ENCODE results near the gene RRP36.
"Not testable (repeated sequence)": the region's sequence is repeated elsewhere in the genome, so short reads cannot be mapped to it uniquely, and the experiment has no call there.

Gene RRP36

GRCh38 chr6:43037706-43038105 lies 16.3 kb downstream of the RRP36 start:
- no peak for DNase-seq (ENCODE audit: low read depth in 2 of 2)

GRCh38 chr6:43038727-43039126 lies 17.3 kb downstream of the RRP36 start:
- DNase-seq (ENCODE audit: low read depth in 2 of 2): no peak

GRCh38 chr6:43040542-43041257 lies 19.3 kb downstream of the RRP36 start:
- no peak for DNase-seq (ENCODE audit: low read depth in 2 of 2)

- not testable (repeated sequence) for DNase-seq (ENCODE audit: low read depth in 2 of 2)
These were observed 20.1 kb downstream of the RRP36 start for GRCh38 chr6:43041475-43041874.

GRCh38 chr6:43043310-43043709 lies 21.9 kb downstream of the RRP36 start:
- no peak for DNase-seq (ENCODE audit: low read depth in 2 of 2)

- no peak for DNase-seq (ENCODE audit: low read depth in 2 of 2)
These were observed 24.0 kb downstream of the RRP36 start for GRCh38 chr6:43045371-43045930.

- DNase-seq (ENCODE audit: low read depth in 2 of 2): no peak
These were observed 26.6 kb downstream of the RRP36 start for GRCh38 chr6:43047998-43048397.

GRCh38 chr6:43050981-43051380 lies 29.6 kb downstream of the RRP36 start:
- no peak for DNase-seq (ENCODE audit: low read depth in 2 of 2)

GRCh38 chr6:43052225-43052841 lies 30.9 kb downstream of the RRP36 start:
- DNase-seq (ENCODE audit: low read depth in 2 of 2): no peak

- DNase-seq (ENCODE audit: low read depth in 2 of 2): no peak
These were observed 31.6 kb downstream of the RRP36 start for GRCh38 chr6:43052842-43053544.

- DNase-seq (ENCODE audit: low read depth in 2 of 2): peak; percentile 87 to 89
These were observed 32.3 kb downstream of the RRP36 start, which contains the start of gene CUL7 for GRCh38 chr6:43053545-43054205. TSS of gene CUL7 (minus strand) at chr6:43053851. CDS start at chr6:43052788, 1,063 bp downstream.

GRCh38 chr6:43054206-43054943 lies 33.0 kb downstream of the RRP36 start:
- no peak for DNase-seq (ENCODE audit: low read depth in 2 of 2)

GRCh38 chr6:43055966-43056365 lies 34.5 kb downstream of the RRP36 start:
- no peak for DNase-seq (ENCODE audit: low read depth in 2 of 2)

- DNase-seq (ENCODE audit: low read depth in 2 of 2): no peak
These were observed 37.1 kb downstream of the RRP36 start for GRCh38 chr6:43058531-43058930.

- DNase-seq (ENCODE audit: low read depth in 2 of 2): peak; percentile 97
These were observed 38.0 kb downstream of the RRP36 start, which contains the start of the genes KLC4 and MRPL2 for GRCh38 chr6:43059168-43060033. TSS of gene KLC4 (plus strand) at chr6:43059631. CDS start at chr6:43061336, 1,705 bp downstream. TSS of gene MRPL2 (minus strand) at chr6:43059434. CDS start at chr6:43059381, 53 bp downstream.

- DNase-seq (ENCODE audit: low read depth in 2 of 2): no peak
These were observed 38.8 kb downstream of the RRP36 start for GRCh38 chr6:43060034-43060754.

- DNase-seq (ENCODE audit: low read depth in 2 of 2): no peak
These were observed 39.6 kb downstream of the RRP36 start for GRCh38 chr6:43060755-43061633.

- no peak for DNase-seq (ENCODE audit: low read depth in 2 of 2)
These were observed 40.4 kb downstream of the RRP36 start for GRCh38 chr6:43061861-43062260.
